T-helper 2 cell treated with Interferon-gamma antibody and Interleukin-4, amounts not matched to agents 5 μg/mL and 100 μg/mL, for 36 hours (primary cell): ENCODE data around the gene BACE2.
"Not testable (repeated sequence)": the region's sequence is repeated elsewhere in the genome, so short reads cannot be mapped to it uniquely, and the experiment has no call there.

Source experiments
- DNase-seq: peaks from one replicate; pipeline ENCODE4 v3.0.0; 2021; ENCODE audit warnings: low spot score
- H3K27ac Mint-ChIP-seq: one replicate; pipeline ENCODE4 v1.8.0; 2021; ENCODE audit warnings: mild to moderate bottlenecking, mixed read lengths
- H3K27me3 Mint-ChIP-seq: one replicate; pipeline ENCODE4 v1.8.0; 2021; ENCODE audit warnings: low read depth, mixed read lengths
- H3K36me3 Mint-ChIP-seq: one replicate; pipeline ENCODE4 v1.8.0; 2021; ENCODE audit warnings: low read depth, mixed read lengths
- H3K4me1 Mint-ChIP-seq: one replicate; pipeline ENCODE4 v1.8.0; 2021; ENCODE audit warnings: low read depth, mixed read lengths
- H3K4me3 Mint-ChIP-seq: one replicate; pipeline ENCODE4 v1.8.0; 2022; ENCODE audit warnings: mild to moderate bottlenecking, moderate library complexity, mixed read lengths
- H3K9me3 Mint-ChIP-seq: one replicate; pipeline ENCODE4 v1.8.0; 2021; ENCODE audit warnings: mixed read lengths

Gene BACE2

DNA sequence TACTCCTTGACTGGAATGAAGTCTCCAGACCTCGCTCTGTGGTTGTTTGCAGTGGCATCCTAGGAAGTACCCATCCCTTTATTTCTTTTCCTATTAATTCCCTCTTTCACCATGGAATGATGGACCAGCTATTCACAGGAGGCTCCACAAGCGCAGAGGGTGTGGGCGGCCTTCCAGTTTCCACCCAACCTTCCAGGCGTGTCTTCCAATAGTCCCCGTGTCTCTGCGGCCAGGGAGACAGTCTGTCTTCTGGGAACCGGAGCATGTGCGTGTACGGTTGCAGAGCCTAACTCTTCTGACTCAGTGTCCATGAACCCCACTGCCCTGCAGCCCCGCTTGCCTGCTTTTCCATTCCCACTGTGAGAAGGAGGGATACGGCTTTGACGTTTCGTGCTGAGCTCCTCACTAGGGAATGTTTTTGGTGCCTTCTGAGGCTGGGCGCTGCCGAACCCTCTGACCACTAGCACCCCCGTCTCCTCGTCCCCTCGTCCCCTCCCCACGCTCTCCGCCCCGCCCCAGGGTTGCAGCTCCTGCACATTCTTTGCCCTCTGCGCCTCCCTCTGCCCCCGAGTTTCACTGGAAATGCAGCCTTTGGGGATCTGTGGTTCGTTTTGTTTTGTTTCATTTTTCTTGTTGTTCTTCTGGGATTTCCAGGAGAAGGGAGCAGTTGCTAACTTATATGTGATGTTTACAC lies 122.3 kb downstream of the BACE2 start:
- Mint-ChIP-seq H3K9me3 (no peaks in the 10 kb centered on the region), H3K27ac (no peak overlapping the region), H3K4me1 (peaks cover 3% of the 10 kb centered on the region), H3K4me3 (no peak overlapping the region), H3K36me3 (no peaks in the 10 kb centered on the region), H3K27me3 (peaks cover 34% of the 10 kb centered on the region)
- DNase-seq, result no peak

DNA sequence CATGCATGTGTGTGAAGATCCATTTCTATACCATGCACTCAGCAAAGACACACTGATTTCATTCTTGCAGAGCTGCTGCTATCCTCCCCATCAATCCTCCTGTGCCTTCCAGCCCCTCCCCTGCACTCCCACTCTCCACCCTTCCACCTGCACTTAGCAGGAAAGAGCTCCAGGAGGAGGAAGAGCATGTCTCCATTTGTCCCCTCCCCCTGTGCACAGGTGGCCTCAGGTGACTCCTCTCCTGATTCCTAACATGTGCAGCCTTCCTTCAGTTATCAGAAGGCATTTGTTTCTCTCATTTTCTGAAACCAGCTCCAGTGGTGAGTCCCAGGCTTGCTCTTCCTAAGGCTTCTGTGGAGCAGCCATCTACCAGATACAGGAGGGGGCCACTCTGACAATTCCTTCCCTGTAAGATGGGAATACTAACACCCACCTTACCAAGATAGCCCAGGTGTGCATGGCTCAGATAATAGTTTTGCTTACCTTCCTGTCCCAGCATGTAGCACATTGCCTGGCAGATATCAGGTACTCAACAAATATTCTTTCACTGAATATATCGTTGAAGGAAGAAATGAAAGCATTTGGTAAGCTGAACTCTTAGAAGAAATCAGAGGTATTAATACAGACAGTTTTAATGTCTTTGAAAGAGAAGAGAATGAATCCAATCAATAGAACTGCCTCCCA lies 126.7 kb downstream of the BACE2 start:
- no peak for DNase-seq
- no peaks in the 10 kb centered on the region for H3K9me3 Mint-ChIP-seq
- peaks cover 21% of the 10 kb centered on the region for H3K27me3 Mint-ChIP-seq
- H3K4me3 Mint-ChIP-seq, result no peak overlapping the region
- H3K27ac Mint-ChIP-seq, result no peak overlapping the region
- H3K4me1 Mint-ChIP-seq, result peaks cover 3% of the 10 kb centered on the region
- H3K36me3 Mint-ChIP-seq, result no peaks in the 10 kb centered on the region

DNA sequence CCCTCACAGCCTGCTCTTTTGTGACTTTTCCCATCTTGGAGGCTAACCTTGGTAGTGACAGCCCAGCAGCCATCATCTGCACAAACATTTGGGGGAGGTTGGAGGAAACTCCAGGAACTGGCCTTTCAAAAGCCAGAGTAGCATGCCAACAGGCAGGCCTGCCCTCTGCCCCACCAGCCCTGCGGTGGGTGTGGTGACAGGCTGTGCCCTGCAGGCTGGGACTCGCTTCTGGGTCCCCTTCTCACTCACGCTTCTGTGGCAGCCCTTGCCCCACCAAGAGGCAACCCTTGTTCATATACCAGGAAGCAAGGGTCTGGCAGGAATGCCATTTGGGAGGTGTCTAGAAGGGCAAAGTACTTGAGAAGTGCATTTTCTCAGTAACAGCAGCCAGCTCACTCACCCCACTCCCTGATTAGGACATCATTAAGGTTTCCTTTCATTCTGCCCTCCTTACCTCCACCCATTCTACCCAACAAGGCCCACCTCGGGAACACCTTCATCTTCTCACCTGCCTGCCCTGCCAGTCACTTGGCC lies 127.8 kb downstream of the BACE2 start:
- no peak overlapping the region for H3K4me3 Mint-ChIP-seq
- H3K36me3 Mint-ChIP-seq, result no peaks in the 10 kb centered on the region
- DNase-seq, result no peak
- no peaks in the 10 kb centered on the region for H3K9me3 Mint-ChIP-seq
- peaks cover 3% of the 10 kb centered on the region for H3K4me1 Mint-ChIP-seq
- peaks cover 12% of the 10 kb centered on the region for H3K27me3 Mint-ChIP-seq
- H3K27ac Mint-ChIP-seq, result no peak overlapping the region

DNA sequence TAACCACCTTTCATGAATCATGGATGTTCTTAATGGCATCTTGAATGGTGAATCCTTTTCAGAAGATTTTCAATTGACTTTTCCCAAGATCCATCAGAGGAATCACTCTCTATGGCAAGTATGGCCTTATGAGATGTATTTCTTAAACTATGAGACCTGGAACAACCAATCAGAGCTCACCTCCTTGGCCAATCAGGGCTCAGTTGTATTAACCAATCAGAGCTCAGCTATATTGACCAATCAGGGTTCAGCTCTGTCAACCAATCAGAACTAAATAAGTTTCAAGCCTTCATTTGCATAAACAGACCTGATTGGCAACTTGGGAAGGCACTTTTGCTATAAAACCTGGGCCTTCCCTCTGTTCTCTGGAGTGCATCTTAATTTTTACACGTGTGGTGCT lies 135.0 kb downstream of the BACE2 start:
- DNase-seq, result no peak
- Mint-ChIP-seq H3K36me3 (no peaks in the 10 kb centered on the region), H3K4me3 (no peak overlapping the region), H3K27ac (no peak overlapping the region), H3K27me3 (peaks cover 9% of the 10 kb centered on the region), H3K4me1 (no peaks in the 10 kb centered on the region), H3K9me3 (peaks cover 3% of the 10 kb centered on the region)

DNA sequence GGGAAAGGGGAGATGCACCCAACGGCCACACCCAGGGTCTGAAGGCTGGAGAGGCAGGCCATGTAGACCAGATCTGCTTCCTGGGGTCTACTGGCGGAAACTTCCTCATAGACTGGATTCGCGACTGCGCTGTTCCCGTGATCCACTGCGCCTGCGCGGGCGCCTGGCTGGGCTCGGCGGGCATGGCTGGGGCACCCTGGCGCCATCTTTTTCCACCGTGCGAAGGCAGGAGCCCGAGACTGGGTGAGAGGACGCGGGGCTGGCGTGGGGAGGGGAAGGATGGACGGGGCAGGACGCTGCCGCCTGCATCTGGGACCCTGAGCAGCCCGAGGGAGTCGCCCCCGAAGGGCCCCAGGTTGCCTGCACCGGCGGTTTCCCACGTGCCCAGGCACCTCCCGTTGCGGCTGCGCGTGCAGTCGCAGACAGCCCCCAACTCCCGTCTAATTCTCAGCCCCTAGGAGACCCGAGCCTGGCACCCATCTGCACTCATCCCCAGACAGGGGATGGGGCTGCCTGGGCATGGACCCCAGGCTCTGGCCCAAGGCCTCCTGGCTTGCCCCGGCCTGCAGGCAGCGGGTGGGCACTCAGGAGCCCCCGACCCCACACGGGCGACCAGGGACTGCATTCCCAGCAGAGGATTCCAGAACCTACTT lies 136.2 kb downstream of the BACE2 start:
- no peak overlapping the region for H3K4me3 Mint-ChIP-seq
- DNase-seq, result no peak
- no peaks in the 10 kb centered on the region for H3K36me3 Mint-ChIP-seq
- peaks cover 3% of the 10 kb centered on the region for H3K27me3 Mint-ChIP-seq
- peaks cover 3% of the 10 kb centered on the region for H3K9me3 Mint-ChIP-seq
- H3K27ac Mint-ChIP-seq, result no peak overlapping the region
- H3K4me1 Mint-ChIP-seq, result no peaks in the 10 kb centered on the region

DNA sequence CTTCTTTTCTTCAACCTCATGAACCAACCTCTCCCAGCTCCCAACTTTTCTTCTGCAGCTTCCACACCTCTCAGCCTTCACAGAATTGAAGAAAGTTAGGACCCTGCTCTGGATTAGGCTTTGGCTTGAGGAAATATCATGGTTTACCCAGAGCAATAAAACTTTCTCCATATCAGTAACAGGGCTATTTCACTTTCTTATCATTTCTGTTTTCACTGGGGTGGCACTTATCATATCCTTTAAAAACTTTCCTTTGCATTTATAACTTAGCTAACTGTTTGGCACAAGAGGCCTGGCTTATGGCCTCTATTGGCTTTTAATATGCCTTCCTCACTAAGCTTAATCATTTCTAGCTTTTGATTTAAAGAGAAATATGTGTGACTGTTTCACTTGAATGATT lies 139.3 kb downstream of the BACE2 start:
- no peak for DNase-seq
- H3K4me1 Mint-ChIP-seq, result no peaks in the 10 kb centered on the region
- peaks cover 3% of the 10 kb centered on the region for H3K9me3 Mint-ChIP-seq
- no peak overlapping the region for H3K4me3 Mint-ChIP-seq
- H3K36me3 Mint-ChIP-seq, result no peaks in the 10 kb centered on the region
- H3K27me3 Mint-ChIP-seq, result peaks cover 9% of the 10 kb centered on the region
- H3K27ac Mint-ChIP-seq, result no peak overlapping the region

DNA sequence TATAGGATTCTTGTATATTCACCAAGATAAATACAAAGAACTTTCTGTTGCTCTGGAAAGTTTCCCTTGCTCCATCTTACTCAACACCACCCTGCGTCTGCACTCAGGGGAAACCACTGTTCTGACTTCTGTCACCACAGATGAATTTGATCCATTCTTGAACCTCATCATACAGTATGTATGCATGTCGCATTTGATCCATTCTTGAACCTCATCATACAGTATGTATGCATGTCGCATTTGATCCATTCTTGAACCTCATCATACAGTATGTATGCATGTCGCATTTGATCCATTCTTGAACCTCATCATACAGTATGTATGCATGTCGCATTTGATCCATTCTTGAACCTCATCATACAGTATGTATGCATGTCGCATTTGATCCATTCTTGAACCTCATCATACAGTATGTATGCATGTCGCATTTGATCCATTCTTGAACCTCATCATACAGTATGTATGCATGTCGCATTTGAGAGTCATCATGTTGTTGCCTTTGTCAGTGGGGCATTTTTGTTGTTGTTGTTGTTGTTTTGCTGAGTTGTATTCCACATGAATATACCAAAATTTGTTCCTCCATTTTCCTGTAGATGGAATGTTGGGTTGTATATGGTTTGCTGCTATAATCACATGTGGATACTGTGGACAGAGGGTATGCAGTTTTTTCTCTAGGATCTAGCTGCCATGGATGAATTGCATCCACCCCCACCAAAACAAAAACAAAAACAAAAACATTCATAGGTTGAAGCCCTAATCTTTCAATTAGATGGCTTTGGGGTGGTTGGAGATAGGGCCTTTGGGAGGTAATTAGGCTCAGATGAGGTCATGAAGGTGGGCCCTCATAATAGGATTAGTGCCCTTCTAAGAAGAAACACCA lies 145.6 kb downstream of the BACE2 start:
- DNase-seq, H3K27ac Mint-ChIP-seq, H3K36me3 Mint-ChIP-seq, H3K4me3 Mint-ChIP-seq, H3K9me3 Mint-ChIP-seq, H3K4me1 Mint-ChIP-seq: not testable (repeated sequence)
- peaks cover 49% of the 10 kb centered on the region for H3K27me3 Mint-ChIP-seq

DNA sequence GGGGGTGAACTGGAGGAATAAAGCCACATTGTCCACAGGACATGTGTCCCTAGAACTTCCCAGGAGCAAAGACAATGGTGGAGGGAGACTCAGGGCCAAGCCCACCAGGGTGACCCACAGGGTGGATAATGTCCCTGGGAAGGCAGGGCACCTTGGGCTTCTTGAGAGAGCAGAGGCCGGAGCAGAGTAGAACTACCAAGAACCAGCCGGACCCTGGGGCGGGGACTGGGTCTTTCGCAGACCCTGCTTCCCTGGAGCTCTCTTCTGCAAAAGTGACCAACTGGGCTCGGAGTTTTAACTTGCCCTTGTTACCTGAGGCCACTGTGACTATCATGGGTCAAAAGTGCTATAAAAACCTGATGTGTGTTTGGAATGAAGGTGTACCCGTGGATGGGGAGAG lies 147.8 kb downstream of the BACE2 start:
- H3K27me3 Mint-ChIP-seq, result peaks cover 60% of the 10 kb centered on the region

DNA sequence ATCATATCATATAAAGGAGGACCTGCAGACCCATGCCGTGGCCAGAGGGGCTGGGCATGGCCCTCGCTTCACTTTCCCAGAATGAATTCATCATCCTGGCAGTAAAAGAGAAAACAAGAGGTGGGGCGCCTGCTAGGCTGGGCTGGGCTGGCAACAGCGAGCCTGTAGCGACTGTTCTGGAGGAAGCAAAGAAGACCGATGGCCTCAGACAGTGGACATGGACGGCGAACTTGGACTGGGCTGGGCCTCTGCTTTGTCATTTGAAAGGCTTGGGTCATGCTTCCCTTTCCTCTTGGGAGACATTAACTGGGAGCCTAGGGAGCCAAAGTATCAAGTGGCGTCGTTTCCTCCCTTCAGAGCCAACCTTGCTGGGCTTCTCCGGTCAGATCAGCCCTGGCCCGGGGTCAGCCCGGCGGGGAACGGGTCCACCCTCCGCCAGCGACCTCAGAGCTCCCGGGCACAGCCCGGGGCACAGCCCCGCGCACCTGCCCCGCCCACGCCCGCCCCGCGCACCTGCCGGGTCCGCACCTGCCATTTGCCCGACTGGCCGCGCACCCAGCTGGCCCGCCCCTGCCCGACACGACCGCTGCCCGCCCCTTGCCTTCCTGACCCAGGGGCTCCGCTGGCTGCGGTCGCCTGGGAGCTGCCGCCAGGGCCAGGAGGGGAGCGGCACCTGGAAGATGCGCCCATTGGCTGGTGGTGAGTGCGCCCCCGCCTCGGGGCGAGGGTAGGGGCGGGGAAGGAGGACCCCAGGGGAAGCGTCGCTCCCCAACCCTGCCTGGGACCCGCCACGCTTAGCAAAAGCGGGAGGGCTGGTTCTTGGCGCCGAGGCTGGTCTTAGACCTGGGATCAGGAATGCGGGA lies 148.5 kb downstream of the BACE2 start, which contains the start of gene FAM3B:
Gene FAM3B, plus strand, starts transcription at position 602 of the 863 bp plus-strand sequence. Its CDS starts 79 bp downstream, at position 681.
- Mint-ChIP-seq H3K36me3 (no peaks in the 10 kb centered on the region), H3K4me3 (no peak within 1 kb of the TSS), H3K27ac (no peak within 1 kb of the TSS), H3K4me1 (peaks cover 2% of the 10 kb centered on the region), H3K27me3 (peaks cover 64% of the 10 kb centered on the region), H3K9me3 (no peaks in the 10 kb centered on the region)
- DNase-seq, result no peak

More for the DNA sequence above, 147.8 kb downstream of the BACE2 start:
- Mint-ChIP-seq H3K4me3 (no peak overlapping the region), H3K27ac (no peak overlapping the region), H3K36me3 (no peaks in the 10 kb centered on the region), H3K4me1 (no peaks in the 10 kb centered on the region), H3K9me3 (no peaks in the 10 kb centered on the region)
- DNase-seq, result no peak

DNA sequence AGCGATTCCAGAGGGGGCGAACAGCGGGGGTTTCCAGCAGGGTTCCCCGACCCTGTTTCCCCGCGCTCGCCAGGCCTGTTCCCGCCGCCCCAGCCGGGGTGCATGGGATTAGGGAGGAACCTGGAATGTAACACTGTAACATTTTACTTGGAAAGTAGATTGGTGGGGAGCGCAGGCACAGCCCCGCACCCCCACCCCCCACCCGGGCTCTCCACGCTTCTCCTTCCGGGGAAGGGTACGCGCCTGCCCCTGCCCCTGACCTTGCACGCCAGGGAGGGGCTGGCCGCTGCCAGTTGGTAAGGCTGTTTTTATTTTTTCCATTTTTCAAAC lies 149.1 kb downstream of the BACE2 start:
- peaks cover 61% of the 10 kb centered on the region for H3K27me3 Mint-ChIP-seq
- H3K4me3 Mint-ChIP-seq, result no peak overlapping the region
- H3K4me1 Mint-ChIP-seq, result peaks cover 2% of the 10 kb centered on the region

DNA sequence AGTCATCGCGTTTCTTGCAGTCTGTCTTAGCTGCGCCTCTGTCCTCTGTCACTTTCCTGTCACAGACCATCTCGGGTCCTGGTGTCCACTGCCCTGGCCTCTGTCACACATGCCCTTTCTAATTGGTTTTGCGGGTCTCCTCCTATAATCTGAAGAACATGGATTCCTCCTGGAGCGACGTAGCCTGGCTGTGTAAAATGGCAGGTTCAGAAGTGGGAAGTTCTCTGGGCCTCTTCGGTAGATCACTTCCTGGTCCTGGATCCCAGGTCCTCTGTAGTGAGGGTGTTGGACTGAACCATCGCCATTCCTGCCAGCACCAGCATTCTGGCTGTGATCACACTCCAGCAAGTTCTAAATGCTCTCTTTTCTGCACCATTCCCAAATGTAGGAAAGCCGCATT lies 149.5 kb downstream of the BACE2 start:
- Mint-ChIP-seq H3K4me1 (peaks cover 2% of the 10 kb centered on the region), H3K9me3 (no peaks in the 10 kb centered on the region), H3K36me3 (no peaks in the 10 kb centered on the region), H3K4me3 (no peak overlapping the region), H3K27ac (no peak overlapping the region), H3K27me3 (peaks cover 61% of the 10 kb centered on the region)
- no peak for DNase-seq

More for the DNA sequence above, 149.1 kb downstream of the BACE2 start:
- H3K27ac Mint-ChIP-seq, result no peak overlapping the region
- H3K36me3 Mint-ChIP-seq, result no peaks in the 10 kb centered on the region
- H3K9me3 Mint-ChIP-seq, result no peaks in the 10 kb centered on the region
- DNase-seq, result no peak

DNA sequence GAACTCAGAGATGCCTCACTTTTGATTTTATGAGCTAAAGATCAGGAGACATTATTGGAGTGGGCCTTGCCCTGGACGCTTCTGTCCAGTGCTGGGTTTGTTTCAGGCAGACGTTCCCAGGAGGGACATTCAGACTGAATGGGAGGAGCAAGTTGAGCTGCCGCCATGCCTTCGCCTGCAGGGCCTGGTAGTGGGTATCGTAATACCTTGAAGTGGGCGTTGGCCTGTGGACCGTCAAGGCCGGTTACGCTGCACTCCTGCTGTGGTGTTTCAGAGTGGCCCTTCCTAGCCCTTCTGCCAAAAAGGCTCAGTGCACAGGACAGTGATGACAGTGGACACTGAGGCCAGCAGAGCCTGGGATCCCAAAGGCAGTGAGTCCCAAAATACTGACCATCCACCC lies 150.3 kb downstream of the BACE2 start:
- H3K4me3 Mint-ChIP-seq, result no peak overlapping the region
- no peak for DNase-seq
- H3K27ac Mint-ChIP-seq, result no peak overlapping the region
- H3K36me3 Mint-ChIP-seq, result no peaks in the 10 kb centered on the region
- peaks cover 59% of the 10 kb centered on the region for H3K27me3 Mint-ChIP-seq
- no peaks in the 10 kb centered on the region for H3K9me3 Mint-ChIP-seq
- H3K4me1 Mint-ChIP-seq, result peaks cover 2% of the 10 kb centered on the region

DNA sequence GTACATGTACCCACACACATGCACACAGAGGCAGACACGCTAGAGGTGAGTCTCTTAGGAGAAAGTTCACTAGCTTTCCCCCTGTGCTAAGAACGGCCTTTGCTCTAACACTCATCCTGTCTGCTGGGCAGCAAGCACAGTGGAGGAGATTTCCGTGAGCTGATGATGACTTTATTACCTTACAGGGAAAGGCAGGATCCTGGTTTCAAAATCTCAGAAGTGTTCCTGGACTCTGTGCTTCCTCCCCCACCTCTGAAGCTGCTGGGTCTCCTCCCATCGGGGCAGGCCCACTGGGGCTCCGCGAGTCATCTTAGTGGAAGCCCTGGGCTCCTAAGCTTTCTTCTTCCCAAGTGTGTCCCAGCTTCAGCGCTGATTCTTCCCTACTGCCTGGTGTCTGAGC lies 151.3 kb downstream of the BACE2 start:
- Mint-ChIP-seq H3K4me1 (peaks cover 2% of the 10 kb centered on the region), H3K27ac (no peak overlapping the region), H3K36me3 (no peaks in the 10 kb centered on the region), H3K4me3 (no peak overlapping the region), H3K9me3 (no peaks in the 10 kb centered on the region), H3K27me3 (peaks cover 54% of the 10 kb centered on the region)
- DNase-seq, result no peak
